GM21390 (cell line): ENCODE measurements around the gene ZNF514.
"Not testable (repeated sequence)": the region's sequence is repeated elsewhere in the genome, so short reads cannot be mapped to it uniquely, and the experiment has no call there.

Source experiments
- ATAC-seq: cut with Tn5 transposase; IDR thresholded peaks from one replicate; pipeline ENCODE4 v1.9.1; 2021; ENCODE audit not compliant: unreplicated experiment

Gene ZNF514

GRCh38 chr2:95143838-95144237, 15.8 kb downstream of the ZNF514 start:
- ATAC-seq, result no peak

GRCh38 chr2:95138702-95139101, 20.9 kb downstream of the ZNF514 start:
- no peak for ATAC-seq

- ATAC-seq, result no peak
These were observed 37.5 kb downstream of the ZNF514 start for GRCh38 chr2:95122197-95122551.

GRCh38 chr2:95121407-95122196, 38.0 kb downstream of the ZNF514 start, which contains the start of gene MRPS5:
TSS of gene MRPS5 (minus strand) at chr2:95121808. CDS start at chr2:95121791, 17 bp downstream.
- ATAC-seq, result peak; percentile 94

GRCh38 chr2:95121093-95121406, 38.6 kb downstream of the ZNF514 start:
- ATAC-seq, result no peak

GRCh38 chr2:95115418-95115817, 44.2 kb downstream of the ZNF514 start:
- peak; percentile 95 for ATAC-seq

GRCh38 chr2:95113464-95113863, 46.2 kb downstream of the ZNF514 start:
- no peak for ATAC-seq

GRCh38 chr2:95110395-95110794, 49.3 kb downstream of the ZNF514 start:
- no peak for ATAC-seq

GRCh38 chr2:95109260-95109659, 50.4 kb downstream of the ZNF514 start:
- no peak for ATAC-seq

- no peak for ATAC-seq
These were observed 53.6 kb downstream of the ZNF514 start for GRCh38 chr2:95106081-95106480.

- no peak for ATAC-seq
These were observed 55.0 kb downstream of the ZNF514 start for GRCh38 chr2:95104606-95105005.

GRCh38 chr2:95099910-95100309, 59.7 kb downstream of the ZNF514 start:
- ATAC-seq, result no peak

GRCh38 chr2:95098273-95098672, 61.4 kb downstream of the ZNF514 start:
- ATAC-seq, result not testable (repeated sequence)
